ELF-1 (cell line): Measurements from ENCODE around the gene ELMO3.
A peak's percentile ranks its signal among the peaks of the same experiment; 100 is the strongest.

Source experiments
- DNase-seq: peaks from one replicate; pipeline ENCODE4 v3.0.0-alpha.2; 2016; ENCODE audit warnings: low read depth, low spot score

The ELMO3 gene

GRCh38 chr16:67240506-67240905 is 41.6 kb downstream of the ELMO3 start:
- no peak for DNase-seq

GRCh38 chr16:67241008-67241900 is 42.3 kb downstream of the ELMO3 start:
- peak; percentile 77 for DNase-seq

DNA sequence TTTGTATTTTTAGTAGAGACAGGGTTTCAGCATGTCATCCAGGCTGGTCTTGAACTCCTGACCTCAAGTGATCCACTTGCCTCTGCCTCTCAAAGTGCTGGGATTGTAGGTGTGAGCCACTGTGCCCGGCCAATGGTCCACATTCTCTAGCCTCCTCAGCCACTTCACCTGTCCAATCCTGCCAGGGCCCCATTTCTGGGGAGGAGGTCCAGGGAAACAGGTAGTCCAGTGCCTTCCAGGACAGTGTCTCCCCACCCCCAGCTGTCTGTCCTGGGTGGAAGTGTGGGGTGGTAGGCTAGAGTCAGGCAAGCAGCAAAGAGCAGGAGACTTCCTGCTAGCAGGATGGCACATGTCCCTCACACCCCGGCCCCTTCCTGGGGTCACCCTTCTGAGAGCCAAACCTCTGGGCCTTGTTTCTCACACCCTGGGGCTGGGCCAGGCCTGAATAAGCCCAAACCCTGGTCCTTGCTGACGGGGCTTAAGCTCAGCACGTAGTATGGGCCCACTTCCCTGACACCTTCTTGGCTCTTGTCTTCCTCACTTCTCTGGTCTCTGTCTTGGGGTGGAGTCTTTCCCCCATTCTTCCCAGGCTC is 43.3 kb downstream of the ELMO3 start:
- no peak for DNase-seq

GRCh38 chr16:67243481-67243880 is 44.5 kb downstream of the ELMO3 start:
- DNase-seq = no peak

GRCh38 chr16:67244387-67245185 is 45.7 kb downstream of the ELMO3 start:
- DNase-seq = peak; percentile 51

- DNase-seq = no peak
Observed at GRCh38 chr16:67245186-67245585, 46.3 kb downstream of the ELMO3 start.

GRCh38 chr16:67245674-67246080 is 46.7 kb downstream of the ELMO3 start:
- DNase-seq = no peak

DNA sequence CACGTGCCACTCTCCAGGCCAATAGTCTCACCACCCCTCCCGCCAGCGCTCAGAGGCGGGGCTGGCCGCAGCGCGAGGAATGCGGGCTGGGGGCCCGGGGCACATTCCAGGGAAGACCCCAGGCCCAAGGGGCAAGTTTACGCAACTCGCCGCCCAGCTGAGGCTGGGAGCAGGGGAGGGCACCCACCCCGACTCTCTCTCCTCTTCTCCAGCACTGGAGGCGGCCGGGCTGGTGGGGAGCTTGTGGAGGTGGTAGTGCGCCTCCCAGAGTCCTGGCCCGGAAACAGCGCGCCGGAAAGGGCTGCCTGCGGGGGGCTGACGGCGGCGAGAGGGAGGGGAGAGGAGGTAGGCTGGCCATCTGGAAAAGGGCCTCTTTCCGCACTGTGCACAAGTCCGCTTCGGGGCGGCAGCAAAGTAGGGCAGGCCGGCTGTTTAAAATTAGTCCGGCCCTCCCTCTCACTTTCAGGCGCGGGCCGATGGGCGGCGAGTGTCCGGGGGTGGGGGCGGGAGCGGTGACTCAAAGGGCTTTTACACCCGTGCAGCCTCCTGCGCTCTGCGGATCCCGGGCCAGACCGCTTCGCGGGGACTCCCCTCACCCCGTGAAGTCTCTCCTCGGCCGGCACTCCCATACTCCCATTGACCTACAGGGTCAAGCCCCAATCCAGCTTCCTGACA is 47.3 kb downstream of the ELMO3 start:
- peak; percentile 93 for DNase-seq

DNA sequence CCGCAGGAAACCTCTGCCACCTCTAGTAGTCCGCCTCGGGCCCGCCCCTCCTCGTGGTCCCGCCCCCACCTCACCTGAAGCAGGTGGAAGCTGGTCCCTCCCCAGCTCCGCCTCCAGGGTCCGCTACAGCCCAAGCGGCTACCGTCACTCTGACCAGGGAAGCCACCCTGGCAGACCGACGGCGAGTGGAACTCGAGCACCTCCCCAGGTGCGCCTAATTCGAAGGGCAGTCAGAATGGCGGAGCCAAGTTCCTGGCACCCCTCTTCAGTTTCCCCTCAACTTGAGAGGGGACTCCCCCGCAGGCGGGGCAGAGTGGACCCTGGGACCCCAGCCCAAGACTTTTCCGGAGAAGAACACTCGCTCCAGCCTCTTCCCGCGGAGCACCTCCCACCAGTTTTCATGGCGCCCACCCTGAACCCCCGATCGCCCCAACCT is 47.8 kb downstream of the ELMO3 start:
- peak; percentile 87 for DNase-seq

DNA sequence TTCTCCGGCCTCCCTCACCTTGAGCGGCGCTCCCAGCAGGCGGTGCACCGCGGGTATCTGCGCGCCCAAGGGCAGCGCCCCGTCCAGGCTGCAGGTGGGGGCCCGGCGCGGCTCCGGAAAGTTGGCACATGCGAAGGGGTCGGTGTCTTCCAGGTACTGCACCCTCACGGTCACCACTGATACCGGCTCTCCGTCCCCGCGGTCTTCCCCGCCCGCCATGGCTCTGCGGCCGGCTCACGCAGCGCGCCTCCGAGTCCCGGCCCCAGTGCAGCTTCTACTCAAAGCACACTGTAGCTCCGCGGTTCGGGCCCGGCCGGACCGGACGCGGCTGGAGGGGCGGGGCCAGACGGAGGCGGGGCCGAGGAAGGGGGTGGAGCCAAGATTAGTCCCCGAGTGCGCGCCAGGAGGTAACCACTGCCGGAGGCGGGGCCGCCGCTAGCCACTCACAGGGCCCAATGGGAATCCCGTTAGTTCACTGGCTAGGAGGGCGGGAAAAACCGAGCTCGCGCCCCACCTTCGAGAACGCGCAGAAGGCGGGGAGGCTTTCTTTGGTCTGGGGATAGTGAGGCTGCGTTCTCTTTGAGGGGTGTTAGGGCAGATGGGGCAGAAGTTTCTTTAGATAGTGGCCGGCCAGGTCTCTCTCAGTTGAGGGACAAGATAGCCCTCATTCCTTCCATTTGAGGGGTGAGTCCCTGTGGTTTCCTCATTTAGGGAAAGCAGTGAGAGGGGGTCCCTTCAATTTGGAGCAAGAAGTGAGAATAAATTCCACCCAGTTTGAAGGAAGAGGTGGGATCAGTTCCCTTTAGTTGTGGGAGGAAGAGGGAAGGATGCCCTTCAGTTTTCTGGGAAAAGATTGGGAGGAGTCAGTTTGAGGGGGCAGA is 48.5 kb downstream of the ELMO3 start, which contains the start of gene FHOD1:
FHOD1 (minus strand) TSS at position 290 of the 881 bp plus-strand sequence; CDS start at position 219, 71 bp downstream.
- DNase-seq = peak; percentile 93

GRCh38 chr16:67248073-67248400 is 49.1 kb downstream of the ELMO3 start:
- DNase-seq = no peak

DNA sequence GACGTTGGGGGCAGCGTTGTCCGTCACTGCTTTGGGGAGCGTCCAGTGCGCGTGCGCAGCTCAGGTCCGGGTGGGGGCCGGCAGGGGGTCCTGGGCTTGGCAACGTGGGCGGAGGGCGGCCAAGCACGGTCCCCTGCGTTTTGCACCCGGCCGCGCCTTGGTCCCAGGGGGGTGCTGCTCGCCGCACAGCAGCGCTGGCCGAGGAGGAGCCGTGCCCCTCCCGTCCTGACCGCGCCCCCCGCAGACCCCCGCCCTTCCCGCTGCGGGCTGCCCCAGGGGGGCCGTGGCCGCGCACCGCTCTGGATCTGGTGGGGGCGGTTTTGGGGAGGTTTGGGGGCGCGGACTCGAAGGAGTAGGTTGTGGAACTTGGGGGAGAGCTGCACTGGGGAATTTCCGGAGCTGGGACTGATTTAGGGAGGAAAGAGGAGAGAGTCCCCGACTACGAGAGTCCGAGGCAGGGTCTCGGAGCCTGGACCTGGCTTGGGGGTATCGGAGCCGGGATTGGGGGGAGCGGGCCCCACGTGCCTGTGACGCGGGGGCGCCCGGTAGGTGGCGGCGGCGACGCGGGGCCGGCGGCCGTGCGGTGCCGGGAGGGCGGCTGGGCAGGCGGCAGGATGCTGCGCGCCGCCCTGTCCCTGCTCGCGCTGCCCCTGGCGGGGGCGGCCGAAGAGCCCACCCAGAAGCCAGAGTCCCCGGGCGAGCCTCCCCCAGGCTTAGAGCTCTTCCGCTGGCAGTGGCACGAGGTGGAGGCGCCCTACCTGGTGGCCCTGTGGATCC is 49.7 kb downstream of the ELMO3 start, which contains the start of gene SLC9A5:
SLC9A5 (plus strand) TSS at position 579 of the 777 bp plus-strand sequence; CDS start at position 615, 36 bp downstream.
- no peak for DNase-seq

DNA sequence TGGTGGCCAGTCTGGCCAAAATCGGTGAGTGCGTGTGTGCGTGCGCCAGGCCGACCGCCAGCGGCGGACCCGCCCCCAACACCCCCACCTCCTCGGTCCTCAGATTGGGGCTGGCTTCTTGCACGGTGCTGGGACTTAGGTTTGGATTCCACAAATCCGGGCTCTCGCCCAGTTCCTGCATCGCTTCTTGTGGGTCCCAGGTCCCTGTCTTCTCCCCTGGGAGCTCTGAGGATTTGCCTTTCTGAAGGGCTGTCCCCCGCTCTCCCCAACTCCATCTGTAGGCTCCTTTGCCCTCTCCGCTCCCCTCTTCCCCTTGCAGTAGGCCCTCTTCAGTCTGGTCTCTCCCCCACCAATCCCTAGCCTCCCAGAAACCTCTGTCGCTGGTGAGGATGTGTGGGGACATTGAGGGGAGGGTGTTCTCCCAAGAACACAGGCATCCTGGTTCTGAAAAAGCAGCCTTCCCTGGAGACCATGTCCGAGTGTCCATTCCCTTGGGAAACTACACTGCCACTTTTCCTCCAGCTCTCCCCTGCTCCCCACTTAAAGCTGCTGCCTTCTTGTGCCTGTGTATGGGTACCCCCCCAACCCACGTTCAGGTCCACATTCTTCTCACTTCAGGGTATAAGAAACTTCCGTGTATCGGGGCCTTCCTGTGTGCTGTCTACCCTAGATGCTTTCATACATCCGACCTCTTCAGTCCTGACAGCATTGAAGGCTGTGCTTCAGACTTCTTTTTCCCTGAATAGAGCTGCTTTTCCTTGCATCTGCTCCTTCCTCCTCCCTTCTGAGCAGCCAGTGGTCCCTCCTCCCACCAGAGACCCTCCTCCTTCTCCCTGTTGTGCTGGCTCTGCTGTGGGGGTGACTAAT is 50.5 kb downstream of the ELMO3 start:
- DNase-seq = no peak

- DNase-seq = no peak
Observed at GRCh38 chr16:67250045-67250327, 51.1 kb downstream of the ELMO3 start.

GRCh38 chr16:67252609-67253497 is 53.9 kb downstream of the ELMO3 start:
- no peak for DNase-seq
